Neural cell (in vitro differentiated cells): ENCODE measurements around the gene PRKAG2.

ENCODE experiments used
- EP300 ChIP-seq: fragments of 450-650 bp; conservative IDR thresholded peaks from 2 replicates; pipeline ENCODE4 v1.6.1; 2014; ENCODE audit warnings: antibody characterized with exemption, mild to moderate bottlenecking, moderate library complexity; ENCODE audit not compliant: poor library complexity, severe bottlenecking
- POLR2AphosphoS5 ChIP-seq: IDR thresholded peaks from 2 replicates; pipeline ENCODE4 v1.6.1; 2012
- RAD21 ChIP-seq: fragments of 450-650 bp; conservative IDR thresholded peaks from 2 replicates; pipeline ENCODE4 v1.6.1; 2014; ENCODE audit warnings: antibody characterized with exemption, mild to moderate bottlenecking, moderate library complexity
- TAF1 ChIP-seq: IDR thresholded peaks from 2 replicates; pipeline ENCODE4 v1.6.1; 2012; ENCODE audit warnings: low read depth
- TF ChIP-seq, protein P1 (sequence below): fragments of 450-650 bp; IDR thresholded peaks from 2 replicates; pipeline ENCODE4 v1.5.1; 2014; ENCODE audit warnings: antibody characterized with exemption, mild to moderate bottlenecking, moderate library complexity; ENCODE audit not compliant: poor library complexity, severe bottlenecking

DNA sequence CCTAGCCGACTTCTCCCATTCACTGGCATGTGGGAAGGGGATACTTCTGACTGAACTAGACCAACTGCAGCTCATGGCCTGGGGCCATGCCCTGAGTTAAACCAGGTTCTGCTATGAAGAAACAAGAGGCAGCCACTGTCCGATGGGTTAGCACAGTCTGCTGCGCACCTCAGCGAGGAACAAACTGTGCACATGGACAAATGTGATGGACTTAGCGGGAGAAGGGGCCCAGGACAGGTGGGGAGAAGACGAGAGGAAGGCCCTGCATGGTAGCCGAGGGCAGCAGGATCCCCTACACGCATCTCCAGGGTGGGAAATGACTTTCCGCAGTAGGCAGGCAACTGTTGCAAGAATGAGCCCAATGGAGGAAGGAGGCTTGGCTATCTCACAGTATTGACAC lies 115.0 kb downstream of the PRKAG2 start:
- TF ChIP-seq POLR2AphosphoS5 (no peak), RAD21 (no peak), TAF1 (no peak), EP300 (no peak)
- TF ChIP-seq, protein P1, sequence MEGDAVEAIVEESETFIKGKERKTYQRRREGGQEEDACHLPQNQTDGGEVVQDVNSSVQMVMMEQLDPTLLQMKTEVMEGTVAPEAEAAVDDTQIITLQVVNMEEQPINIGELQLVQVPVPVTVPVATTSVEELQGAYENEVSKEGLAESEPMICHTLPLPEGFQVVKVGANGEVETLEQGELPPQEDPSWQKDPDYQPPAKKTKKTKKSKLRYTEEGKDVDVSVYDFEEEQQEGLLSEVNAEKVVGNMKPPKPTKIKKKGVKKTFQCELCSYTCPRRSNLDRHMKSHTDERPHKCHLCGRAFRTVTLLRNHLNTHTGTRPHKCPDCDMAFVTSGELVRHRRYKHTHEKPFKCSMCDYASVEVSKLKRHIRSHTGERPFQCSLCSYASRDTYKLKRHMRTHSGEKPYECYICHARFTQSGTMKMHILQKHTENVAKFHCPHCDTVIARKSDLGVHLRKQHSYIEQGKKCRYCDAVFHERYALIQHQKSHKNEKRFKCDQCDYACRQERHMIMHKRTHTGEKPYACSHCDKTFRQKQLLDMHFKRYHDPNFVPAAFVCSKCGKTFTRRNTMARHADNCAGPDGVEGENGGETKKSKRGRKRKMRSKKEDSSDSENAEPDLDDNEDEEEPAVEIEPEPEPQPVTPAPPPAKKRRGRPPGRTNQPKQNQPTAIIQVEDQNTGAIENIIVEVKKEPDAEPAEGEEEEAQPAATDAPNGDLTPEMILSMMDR = no peak
